EH (cell line): ENCODE data around the gene NDE1.

Source experiments
- DNase-seq: peaks from one replicate; pipeline ENCODE4 v3.0.0-alpha.2; 2015; ENCODE audit warnings: low read depth

Gene NDE1

DNA sequence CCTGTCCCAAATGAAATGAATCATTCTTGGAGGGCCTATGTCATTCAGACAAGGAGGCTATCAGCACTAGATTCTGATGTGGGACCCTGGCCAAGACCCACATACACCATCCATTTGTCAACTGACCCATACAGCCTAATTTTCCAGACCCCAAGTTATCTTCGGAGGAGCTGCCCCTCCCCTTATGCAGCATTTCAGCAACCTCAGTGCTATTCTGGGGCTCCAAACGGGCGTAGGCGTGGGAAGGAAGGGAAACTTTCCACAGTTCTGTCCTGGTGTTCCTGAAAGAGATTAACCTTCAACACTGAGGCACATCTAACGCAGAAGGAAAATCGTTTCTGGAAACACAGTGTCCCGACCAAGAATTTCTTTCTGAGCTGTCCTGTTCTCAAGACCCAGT, 120.1 kb downstream of the NDE1 start:
- DNase-seq = no peak

DNA sequence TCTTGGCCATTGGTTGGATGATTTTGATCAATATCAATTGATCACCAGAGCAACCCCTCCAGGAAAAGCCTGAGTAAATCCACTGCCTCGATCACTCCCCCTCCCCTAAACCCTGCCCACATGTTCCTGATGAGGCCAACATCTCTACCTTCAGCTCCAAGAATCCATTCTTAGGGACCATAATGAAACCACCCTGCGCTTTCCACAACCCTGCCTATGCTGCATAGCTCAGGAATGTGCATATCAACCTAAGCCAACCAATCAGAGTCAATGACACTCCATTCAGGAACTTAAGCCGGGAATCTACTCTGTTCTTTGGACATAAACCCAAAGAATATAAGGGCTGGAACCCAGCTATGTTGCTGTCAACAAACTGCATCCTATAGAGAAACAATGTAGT, 120.5 kb downstream of the NDE1 start:
- DNase-seq = peak; percentile 71

DNA sequence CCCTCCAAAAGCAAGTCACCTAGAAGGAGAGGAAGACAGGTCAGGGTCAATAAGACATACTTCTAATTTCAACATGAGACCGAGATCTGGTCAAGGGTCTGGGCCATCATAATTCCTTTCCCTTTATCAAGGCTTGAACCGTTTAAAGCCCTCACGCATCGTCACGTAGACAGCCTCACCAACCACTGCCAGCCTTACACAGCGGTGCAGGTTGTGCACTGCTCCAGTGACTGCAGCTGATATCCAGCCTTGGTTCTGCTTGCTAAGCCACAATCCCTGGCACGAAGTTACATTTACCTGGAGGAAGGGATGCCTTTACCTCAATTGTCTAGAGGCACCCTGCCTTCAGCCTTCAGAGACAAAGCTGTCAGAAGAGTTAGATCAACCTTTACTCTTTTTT, 121.6 kb downstream of the NDE1 start:
- DNase-seq = no peak

DNA sequence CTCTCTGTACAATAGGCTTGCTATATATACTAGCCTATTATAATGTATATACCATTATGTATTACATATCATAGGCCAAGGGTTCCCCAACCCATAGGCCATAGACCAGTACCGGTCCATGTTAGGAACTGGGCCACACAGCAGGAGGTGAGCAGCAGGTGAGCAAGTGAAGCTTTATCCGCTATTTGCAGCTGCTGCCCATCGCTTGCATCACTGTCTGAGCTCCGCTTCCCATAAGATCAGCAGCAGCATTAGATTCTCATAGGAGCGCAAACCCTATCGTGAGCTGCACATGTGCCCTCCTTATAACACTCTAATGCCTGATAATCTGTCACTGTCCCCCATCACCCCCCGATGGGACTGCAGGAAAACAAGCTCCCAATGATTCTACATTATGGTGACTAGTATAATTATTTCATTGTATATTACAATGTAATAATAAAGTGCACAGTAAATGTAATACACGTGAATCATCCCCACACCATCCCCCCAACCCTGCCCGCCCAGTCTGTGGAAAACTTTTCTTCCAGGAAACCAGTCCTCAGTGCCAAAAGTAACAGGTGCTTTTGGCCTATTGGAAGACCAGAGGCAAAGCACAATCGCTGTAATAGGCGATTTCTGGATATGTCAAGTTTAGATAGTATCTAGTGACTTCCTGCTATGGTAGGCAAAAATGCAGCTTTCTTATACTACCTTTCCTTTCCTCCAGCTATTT, 122.7 kb downstream of the NDE1 start:
- no peak for DNase-seq

DNA sequence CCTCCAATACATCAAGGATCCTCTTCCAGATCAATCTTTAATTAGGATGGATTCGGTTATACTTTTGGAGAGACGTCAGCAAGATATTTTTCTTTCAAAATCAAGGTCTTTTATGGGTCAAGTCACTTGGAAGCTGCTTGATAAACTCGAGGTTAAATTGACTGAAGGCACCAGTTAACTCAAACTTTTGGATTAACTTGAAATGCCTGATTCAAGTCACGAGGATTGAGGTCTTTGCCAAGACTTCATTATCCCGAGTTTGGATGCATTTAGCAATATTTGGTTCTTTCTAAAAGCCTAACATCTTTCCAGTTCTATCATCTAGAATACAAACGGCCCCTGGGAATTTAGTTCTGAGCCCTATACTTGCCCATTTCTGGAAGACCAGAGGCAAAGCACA, 123.9 kb downstream of the NDE1 start:
- no peak for DNase-seq

DNA sequence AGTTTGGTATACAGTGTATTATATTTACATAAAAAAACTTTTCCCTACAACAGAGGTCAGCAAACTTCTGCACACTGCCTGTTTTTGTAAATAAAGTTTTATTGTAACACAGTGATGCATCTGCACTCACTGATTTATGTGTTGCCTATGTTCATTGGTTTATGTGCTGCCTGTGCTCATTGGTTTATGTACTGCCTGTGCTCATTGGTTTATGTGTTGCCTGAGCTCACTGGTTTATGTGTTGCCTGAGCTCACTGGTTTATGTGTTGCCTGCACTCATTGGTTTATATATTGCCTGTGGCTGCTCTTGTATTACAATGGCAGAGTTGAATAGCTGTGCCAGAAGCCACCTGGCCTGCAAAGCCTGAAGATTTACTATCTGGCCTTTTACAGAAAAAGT, 125.2 kb downstream of the NDE1 start:
- DNase-seq = peak; percentile 46

DNA sequence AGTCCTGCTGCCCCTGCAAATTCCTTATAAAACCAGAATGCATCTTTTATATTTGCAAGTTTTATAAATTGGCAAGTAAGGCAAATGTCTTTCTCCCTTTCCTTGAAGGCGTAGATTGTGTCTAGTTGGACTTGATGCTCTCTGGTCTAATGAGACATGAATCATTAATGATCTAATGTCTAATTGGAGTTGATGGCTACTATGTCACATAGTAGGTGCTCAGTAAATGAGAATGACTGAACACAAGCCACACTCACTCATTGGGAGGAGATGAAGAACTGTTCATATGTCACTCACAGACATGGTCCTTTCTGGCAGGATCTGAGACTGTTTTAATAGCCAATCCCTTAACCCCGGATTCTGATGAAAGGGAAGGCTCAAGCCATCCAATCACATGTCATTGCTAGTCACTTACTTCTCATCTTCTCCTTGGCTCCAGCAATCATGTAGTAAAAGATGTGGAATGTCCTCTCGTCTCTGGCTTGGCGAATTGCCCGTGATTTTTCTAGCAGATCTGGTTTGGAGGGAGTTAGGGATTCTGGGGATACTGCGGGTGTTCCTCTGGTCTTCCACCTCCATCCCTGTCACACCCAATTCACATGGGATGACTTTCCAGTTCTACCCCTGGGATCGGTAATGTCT, 125.7 kb downstream of the NDE1 start:
- peak; percentile 66 for DNase-seq
